WI38 (cell line): ENCODE measurements around the gene MED19.

Source experiments
- H3K4me3 ChIP-seq: 2 replicates; pipeline ENCODE4 v1.5.1; 2011; ENCODE audit warnings: low read depth, mild to moderate bottlenecking, control low read depth, low read length
- CTCF ChIP-seq: IDR thresholded peaks from 2 replicates; pipeline ENCODE4 v1.5.1; 2012; ENCODE audit warnings: low read depth, mild to moderate bottlenecking, control low read depth, low read length

The MED19 gene

GRCh38 chr11:57711414-57712255 is at the start of gene MED19:
MED19 (minus strand) TSS chr11:57712215; CDS start chr11:57712179, 36 bp downstream.
- H3K4me3 ChIP-seq: peak within 1 kb of the TSS; percentile 100
- no peak for TF ChIP-seq CTCF

- no peak overlapping the region for H3K4me3 ChIP-seq
- no peak for TF ChIP-seq CTCF
These were observed 46.2 kb upstream of the MED19 start for GRCh38 chr11:57758174-57758573.

GRCh38 chr11:57752954-57753353 is 40.9 kb upstream of the MED19 start:
- TF ChIP-seq CTCF: no peak
- H3K4me3 ChIP-seq: no peak overlapping the region

- H3K4me3 ChIP-seq: no peak within 1 kb of the TSS
- peak; percentile 15; the same call in 1 of the 2 replicates for TF ChIP-seq CTCF
These were observed 39.8 kb upstream of the MED19 start, which contains the start of gene BTBD18 for GRCh38 chr11:57751676-57752253. BTBD18 (minus strand) TSS chr11:57751819; CDS start chr11:57751188, 631 bp downstream.

GRCh38 chr11:57751176-57751575 is 39.2 kb upstream of the MED19 start:
- no peak overlapping the region for H3K4me3 ChIP-seq
- no peak for TF ChIP-seq CTCF

- TF ChIP-seq CTCF: no peak
- no peak overlapping the region for H3K4me3 ChIP-seq
These were observed 34.9 kb upstream of the MED19 start for GRCh38 chr11:57746920-57747319.

- no peak for TF ChIP-seq CTCF
- H3K4me3 ChIP-seq: no peak overlapping the region
These were observed 33.2 kb upstream of the MED19 start for GRCh38 chr11:57745206-57745605.
